Dendritic cell treated with granulocyte-macrophage colony-stimulating factor and Interleukin-4, amounts not matched to agents 40 ng/mL and 50 ng/mL, for 4 days (primary cell): ENCODE data around the gene ZNF579.
"Not testable (repeated sequence)": the region's sequence is repeated elsewhere in the genome, so short reads cannot be mapped to it uniquely, and the experiment has no call there.

Source experiments
- H3K27ac Mint-ChIP-seq: one replicate; pipeline ENCODE4 v1.8.0; 2022; ENCODE audit warnings: mild to moderate bottlenecking, mixed read lengths
- H3K27me3 Mint-ChIP-seq: one replicate; pipeline ENCODE4 v1.8.0; 2022; ENCODE audit warnings: mild to moderate bottlenecking, mixed read lengths
- H3K36me3 Mint-ChIP-seq: one replicate; pipeline ENCODE4 v1.8.0; 2022; ENCODE audit warnings: low read depth, mixed read lengths
- H3K4me1 Mint-ChIP-seq: one replicate; pipeline ENCODE4 v1.8.0; 2022; ENCODE audit warnings: low read depth, mixed read lengths
- H3K4me3 Mint-ChIP-seq: one replicate; pipeline ENCODE4 v1.8.0; 2022; ENCODE audit warnings: mild to moderate bottlenecking, moderate library complexity, mixed read lengths
- H3K9me3 Mint-ChIP-seq: one replicate; pipeline ENCODE4 v1.8.0; 2022; ENCODE audit warnings: mixed read lengths
- intact Hi-C: fragments of 100-400 bp; cut with micrococcal nuclease; formaldehyde crosslinking; loops from one replicate; pipeline ENCODE4 v1.15.0; 2022

Gene ZNF579

DNA sequence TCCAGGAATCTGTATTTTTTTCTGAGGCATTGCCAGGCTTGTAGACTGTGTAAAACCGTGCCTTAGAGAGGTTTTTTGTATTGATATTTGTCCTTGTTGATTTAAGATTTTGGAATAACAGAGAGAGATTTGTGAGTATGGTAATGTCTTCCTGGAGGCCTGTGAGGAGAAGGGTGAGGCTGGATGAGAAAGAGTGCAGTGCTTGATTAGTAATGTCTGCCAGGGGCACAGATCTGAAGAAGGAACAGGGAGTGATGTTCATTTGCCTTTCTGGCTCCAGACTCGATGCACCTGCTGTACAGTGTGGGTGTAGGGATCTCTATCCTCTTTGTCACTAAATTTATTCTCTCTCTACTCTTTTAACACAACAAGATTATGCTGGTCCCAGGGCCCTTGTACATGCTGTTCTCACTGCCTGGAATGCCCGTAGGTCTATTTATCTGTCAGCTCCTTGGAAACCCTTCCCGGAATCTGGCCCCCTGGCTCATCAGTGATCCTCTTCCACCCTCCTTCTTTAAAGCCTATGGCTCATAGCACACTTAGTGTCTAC lies 14.4 kb upstream of the ZNF579 start:
- Mint-ChIP-seq H3K27me3 (peaks cover 2% of the 10 kb centered on the region), H3K9me3 (no peaks in the 10 kb centered on the region), H3K27ac (no peak overlapping the region), H3K36me3 (peaks cover 68% of the 10 kb centered on the region), H3K4me1 (peaks cover 25% of the 10 kb centered on the region), H3K4me3 (no peak overlapping the region)
- intact Hi-C loops: loop anchor here (5.0 kb wide), 2 partner anchors 42 to 78 kb away; no protein-coding TSS in a partner anchor

DNA sequence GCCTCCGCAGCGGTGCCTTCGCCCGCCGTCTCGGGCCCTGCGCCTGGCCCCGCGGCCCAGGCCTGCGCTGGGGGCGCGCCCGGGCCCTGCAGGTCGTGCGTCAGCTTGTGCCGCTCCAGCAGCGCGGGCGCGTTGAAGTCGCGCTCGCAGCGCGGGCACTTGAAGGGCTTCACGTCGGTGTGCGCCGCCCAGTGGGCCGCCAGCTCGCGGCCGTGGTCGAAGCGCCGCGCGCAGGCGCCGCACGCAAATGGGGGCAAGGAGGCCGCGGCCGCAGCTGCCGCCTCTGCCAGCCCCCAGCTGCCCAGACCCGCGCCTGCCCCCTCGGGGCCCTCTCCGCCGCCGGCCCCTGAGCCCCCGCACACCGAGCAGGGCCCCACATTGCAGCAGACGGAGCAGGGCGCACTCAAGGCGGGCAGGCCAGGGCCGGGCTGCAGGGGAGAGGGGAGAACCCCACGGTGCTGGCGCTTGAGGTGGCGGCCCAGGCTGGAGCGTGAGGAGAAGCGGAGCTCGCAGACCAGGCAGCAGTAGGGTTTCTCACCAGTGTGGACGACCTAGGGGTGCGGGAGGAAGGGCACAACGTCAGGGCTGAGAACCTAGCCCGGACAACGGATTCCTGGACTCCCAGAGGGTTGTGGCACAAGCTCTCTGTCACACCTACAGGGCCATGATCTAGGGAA lies 12.6 kb upstream of the ZNF579 start:
- Mint-ChIP-seq H3K27ac (no peak overlapping the region), H3K27me3 (peaks cover 4% of the 10 kb centered on the region), H3K9me3 (no peaks in the 10 kb centered on the region), H3K4me1 (peaks cover 18% of the 10 kb centered on the region), H3K4me3 (no peak overlapping the region), H3K36me3 (peaks cover 61% of the 10 kb centered on the region)
- intact Hi-C loops: no loop called here

DNA sequence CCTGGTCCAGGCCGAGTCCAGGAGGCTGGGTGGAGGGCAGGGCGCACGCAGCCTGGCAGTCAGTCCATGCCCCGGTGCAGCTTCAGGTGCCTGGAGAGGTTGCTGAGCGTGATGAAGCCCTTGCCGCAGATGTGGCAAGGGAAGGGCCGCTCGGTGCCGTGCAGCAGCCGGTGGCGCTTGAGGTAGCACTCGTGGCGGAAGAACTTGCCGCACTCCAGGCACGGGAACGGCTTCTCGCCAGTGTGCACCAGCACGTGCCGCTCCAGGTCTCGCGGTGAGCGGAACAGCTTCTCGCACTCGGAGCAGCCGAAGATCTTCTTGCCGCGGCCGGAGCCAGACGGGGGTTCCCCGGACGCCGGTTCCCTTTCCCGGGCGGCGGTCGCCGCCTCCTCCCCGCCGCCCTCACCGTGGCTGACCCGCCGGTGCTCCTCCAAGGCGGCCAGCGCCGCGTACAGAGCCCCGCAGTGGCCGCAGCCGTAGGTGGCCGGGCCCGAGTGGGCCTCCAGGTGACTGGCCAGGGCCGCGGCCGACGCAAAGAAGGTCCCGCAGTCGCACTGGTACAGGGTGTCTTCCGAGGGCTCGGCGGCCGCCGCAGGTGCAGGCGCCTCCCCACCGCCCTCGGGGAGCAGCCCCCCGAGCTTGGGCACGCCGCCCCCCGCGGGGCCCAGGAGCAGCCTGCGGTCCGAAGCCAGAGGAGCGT lies 11.9 kb upstream of the ZNF579 start:
- peaks cover 54% of the 10 kb centered on the region for H3K36me3 Mint-ChIP-seq
- peaks cover 4% of the 10 kb centered on the region for H3K27me3 Mint-ChIP-seq
- H3K4me1 Mint-ChIP-seq: peaks cover 12% of the 10 kb centered on the region
- no peaks in the 10 kb centered on the region for H3K9me3 Mint-ChIP-seq
- no peak overlapping the region for H3K27ac Mint-ChIP-seq
- H3K4me3 Mint-ChIP-seq: no peak overlapping the region
- intact Hi-C loops: no loop called here

DNA sequence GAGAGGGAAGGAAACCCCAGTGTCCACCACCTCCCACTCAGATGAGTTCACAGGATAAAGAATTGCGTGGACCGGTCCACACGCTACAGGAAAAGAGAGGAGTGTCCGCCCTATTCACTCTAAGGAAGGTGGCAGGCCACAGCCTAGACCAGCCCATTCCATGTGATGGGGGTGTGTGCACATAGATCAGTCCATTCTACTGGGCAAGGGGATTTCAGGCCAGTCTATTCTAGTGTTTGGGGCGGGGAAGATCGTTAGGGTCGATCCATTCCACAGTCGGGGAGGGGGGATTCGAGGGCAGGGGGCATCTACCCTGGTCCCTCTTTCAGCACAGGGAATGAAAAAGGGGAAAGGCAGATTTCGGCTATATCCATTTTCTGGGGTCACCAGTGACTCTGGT lies 10.9 kb upstream of the ZNF579 start:
- intact Hi-C loops: no loop called here
- Mint-ChIP-seq H3K4me3 (no peak overlapping the region), H3K9me3 (no peaks in the 10 kb centered on the region), H3K27me3 (peaks cover 14% of the 10 kb centered on the region), H3K4me1 (peaks cover 21% of the 10 kb centered on the region), H3K27ac (no peak overlapping the region), H3K36me3 (peaks cover 44% of the 10 kb centered on the region)

DNA sequence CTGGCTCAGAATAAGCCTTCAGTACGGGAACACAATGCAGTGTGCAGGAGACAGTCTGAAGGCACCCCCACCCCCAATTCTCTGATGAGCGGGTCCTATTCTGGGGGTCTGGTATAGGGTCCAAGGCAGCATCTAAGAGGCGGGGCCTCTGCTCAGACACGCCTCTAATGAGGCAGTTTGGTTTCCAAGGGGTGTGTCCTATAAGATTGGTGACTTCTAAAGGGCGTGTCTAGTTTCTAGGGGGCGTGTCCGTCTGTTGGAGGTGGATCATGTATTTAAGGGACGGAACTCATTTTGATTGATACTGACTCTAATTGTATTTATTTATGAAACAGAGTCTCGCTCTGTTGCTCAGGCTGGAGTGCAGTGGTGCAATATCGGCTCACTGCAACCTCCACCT lies 10.0 kb upstream of the ZNF579 start:
- Mint-ChIP-seq H3K4me3 (no peak overlapping the region), H3K4me1 (peaks cover 30% of the 10 kb centered on the region), H3K9me3 (no peaks in the 10 kb centered on the region), H3K36me3 (peaks cover 34% of the 10 kb centered on the region), H3K27ac (no peak overlapping the region), H3K27me3 (peaks cover 22% of the 10 kb centered on the region)
- intact Hi-C loops: no loop called here

DNA sequence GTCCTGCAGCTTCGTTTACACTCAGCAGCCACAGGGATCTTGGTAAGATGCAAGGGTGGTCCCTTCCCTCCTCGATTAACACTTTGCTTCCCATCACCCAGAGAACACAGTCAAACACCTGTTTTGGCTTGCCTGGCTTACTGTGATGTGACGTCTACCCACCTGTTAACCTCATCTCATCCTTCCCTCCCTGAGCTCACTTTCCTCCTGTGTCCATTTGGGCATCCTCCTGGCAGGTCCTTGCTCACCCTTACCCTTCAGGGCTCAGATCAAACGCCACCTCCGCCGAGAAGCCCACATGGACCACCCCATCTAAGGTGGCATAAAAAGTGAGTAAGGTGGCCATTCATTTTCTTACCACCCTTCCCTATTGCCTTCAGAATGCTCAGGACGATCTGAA lies 9.5 kb upstream of the ZNF579 start:
- intact Hi-C loops: no loop called here
- Mint-ChIP-seq H3K9me3 (no peaks in the 10 kb centered on the region), H3K27me3 (peaks cover 27% of the 10 kb centered on the region), H3K4me1 (peaks cover 31% of the 10 kb centered on the region), H3K27ac (no peak overlapping the region), H3K36me3 (peaks cover 29% of the 10 kb centered on the region), H3K4me3 (no peak overlapping the region)

DNA sequence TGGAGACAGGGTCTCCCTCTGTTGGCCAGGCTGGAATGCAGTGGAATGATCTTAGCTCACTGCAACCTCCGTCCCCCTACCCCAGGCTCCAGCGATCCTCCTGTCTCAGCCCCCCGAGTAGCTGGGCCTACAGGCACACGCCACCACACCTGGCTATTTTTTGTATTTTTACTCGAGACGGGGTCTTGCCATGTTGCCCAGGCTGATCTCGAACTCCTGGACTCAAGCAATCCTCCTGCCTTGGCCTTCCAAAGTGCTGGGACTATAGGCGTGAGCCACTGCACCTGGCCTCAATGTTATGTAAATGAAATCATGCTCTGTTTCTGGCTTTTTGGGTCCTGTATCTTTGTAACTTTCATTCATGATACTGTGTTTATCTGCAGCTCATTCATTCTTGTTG lies 8.1 kb upstream of the ZNF579 start:
- Mint-ChIP-seq H3K27ac (no peak overlapping the region), H3K4me3 (no peak overlapping the region), H3K27me3 (peaks cover 36% of the 10 kb centered on the region), H3K36me3 (peaks cover 21% of the 10 kb centered on the region), H3K9me3 (no peaks in the 10 kb centered on the region), H3K4me1 (peaks cover 30% of the 10 kb centered on the region)
- intact Hi-C loops: no loop called here

DNA sequence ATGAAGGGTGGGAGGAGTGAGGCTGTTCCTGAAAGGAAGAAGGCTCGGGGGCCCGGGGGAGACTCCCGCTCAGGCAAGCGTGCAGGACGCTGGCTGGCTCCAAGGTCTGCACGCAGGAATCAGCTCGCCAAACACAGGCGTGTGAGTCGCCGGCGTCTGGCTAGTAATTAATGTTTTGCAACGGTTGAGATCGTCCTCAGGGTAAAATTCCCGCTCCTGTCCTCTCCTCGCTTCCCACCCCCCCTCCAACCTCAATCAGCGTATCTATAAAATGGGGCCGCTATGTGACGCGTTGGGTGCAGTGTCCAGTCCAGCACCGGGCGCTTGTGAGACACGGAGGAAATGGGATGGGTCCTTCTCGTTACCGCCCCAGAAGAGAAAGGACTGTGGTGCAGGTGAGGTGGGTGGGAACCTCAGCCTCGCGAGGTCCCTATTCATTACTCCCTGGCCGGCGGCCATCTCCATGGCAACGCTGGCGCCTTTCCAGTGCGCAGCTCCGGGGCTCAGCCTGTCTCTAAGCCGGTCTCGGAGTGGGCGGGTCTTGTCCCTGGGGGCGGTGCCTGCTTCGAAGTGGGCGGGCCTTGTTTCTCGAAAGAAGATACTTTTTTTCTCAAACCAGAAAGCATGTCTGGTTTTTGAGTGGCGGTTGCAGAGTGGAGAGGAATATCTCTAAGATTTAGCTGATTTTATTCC lies 6.5 kb upstream of the ZNF579 start:
- Mint-ChIP-seq H3K27ac (no peak overlapping the region), H3K27me3 (peaks cover 36% of the 10 kb centered on the region), H3K4me1 (peaks cover 30% of the 10 kb centered on the region), H3K4me3 (peak overlapping the region; percentile 67), H3K9me3 (no peaks in the 10 kb centered on the region), H3K36me3 (peaks cover 7% of the 10 kb centered on the region)
- intact Hi-C loops: no loop called here

DNA sequence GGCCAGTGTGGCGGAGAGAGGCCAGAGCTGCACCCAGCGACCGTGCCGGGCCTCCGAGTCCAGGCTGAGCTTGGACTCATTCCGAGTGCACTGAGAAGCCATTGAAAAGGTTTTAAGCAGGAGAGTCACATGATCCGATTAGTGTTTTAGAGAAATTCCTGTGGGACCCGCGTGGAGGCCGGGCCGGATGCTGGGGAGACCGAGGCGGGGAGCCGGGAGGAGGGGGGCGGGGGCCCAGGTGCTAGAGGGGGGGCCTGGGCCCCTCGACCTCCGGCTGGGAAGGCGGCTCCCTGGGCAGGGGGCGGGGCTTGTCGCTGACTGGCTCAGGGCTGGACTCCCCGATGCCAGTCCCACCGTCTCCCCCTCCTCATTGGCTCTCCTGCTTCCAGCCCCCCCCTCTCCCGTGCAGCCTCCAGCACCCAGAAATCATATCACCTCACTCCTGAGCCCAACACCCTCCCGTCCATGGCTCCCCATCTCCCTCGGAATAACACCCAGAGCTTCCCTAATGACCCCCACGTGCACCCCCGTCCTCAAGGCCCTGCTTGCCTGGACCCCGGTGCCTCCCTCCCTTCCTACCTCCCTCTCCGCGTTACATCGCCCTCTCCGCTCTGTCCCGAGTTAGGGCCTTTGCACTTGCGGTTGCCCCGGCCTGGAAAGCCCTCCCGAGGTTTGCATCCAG lies 5.2 kb upstream of the ZNF579 start:
- Mint-ChIP-seq H3K4me3 (peak overlapping the region; percentile 28), H3K36me3 (no peaks in the 10 kb centered on the region), H3K4me1 (peaks cover 30% of the 10 kb centered on the region), H3K9me3 (no peaks in the 10 kb centered on the region), H3K27me3 (peaks cover 36% of the 10 kb centered on the region), H3K27ac (no peak overlapping the region)
- intact Hi-C loops: no loop called here

DNA sequence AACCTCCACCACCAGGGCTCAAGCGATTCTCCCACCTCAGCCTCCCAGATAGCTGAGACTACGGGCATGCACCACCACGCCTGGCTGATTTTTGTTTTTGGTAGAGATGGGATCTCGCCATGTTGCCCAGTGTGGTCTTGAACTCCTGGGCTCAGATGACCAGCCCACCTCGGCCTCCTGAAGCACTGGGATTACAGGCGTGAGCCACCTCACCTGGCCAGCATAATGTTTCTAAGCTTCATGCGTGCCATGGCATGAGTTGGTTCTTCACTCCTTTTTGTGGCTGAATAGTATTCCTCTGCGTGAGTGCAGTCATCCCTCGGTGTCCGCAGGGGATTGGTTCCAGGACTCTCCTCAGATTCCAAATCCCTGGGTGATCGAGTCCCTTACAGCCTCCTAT lies 4.2 kb upstream of the ZNF579 start:
- H3K36me3 Mint-ChIP-seq: peaks cover 4% of the 10 kb centered on the region
- no peak overlapping the region for H3K27ac Mint-ChIP-seq
- peaks cover 33% of the 10 kb centered on the region for H3K4me1 Mint-ChIP-seq
- intact Hi-C loops: no loop called here
- H3K4me3 Mint-ChIP-seq: no peak overlapping the region
- H3K9me3 Mint-ChIP-seq: no peaks in the 10 kb centered on the region
- peaks cover 33% of the 10 kb centered on the region for H3K27me3 Mint-ChIP-seq

DNA sequence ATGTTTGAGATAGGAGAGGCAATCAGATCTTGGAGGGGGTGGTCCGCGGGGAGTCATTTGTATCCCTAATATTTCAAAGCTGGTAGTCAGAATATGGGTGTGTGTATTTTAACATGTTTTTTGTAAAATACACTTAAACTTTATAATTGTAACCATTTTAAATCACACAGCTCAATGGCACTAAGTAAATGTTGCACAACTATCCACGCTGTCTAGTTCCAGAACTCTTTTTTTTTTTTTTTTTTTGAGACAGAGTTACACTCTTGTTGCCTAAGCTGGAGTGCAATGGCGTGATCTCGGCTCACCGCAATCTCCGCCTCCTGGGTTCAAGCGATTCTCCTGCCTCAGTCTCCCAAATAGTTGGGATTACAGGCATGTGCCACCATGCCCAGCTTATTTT lies 3.2 kb upstream of the ZNF579 start:
- peaks cover 39% of the 10 kb centered on the region for H3K4me1 Mint-ChIP-seq
- intact Hi-C loops, H3K27ac Mint-ChIP-seq, H3K9me3 Mint-ChIP-seq, H3K36me3 Mint-ChIP-seq, H3K4me3 Mint-ChIP-seq: not testable (repeated sequence)
- peaks cover 32% of the 10 kb centered on the region for H3K27me3 Mint-ChIP-seq

DNA sequence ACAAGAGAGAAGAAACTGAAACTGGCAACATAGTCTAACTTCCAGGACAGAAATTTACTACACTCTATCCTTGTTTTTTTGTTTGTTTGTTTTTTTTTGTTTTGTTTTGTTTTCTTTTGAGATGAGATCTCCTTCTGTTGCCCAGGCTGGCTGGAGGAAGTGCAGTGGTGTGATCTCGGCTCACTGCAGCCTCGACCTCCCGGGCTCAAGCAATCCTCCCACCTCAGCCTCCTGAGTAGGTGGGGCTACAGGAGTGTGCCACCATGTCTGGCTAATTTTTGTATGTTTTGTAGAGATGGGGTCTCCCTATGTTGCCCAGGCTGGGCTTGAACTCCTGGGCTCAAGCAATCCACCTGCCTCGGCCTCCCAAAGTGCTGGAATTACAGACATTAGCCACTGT lies 1.6 kb upstream of the ZNF579 start:
- H3K27me3 Mint-ChIP-seq: peaks cover 30% of the 10 kb centered on the region
- peaks cover 23% of the 10 kb centered on the region for H3K36me3 Mint-ChIP-seq
- H3K4me3 Mint-ChIP-seq, H3K27ac Mint-ChIP-seq, intact Hi-C loops, H3K9me3 Mint-ChIP-seq: not testable (repeated sequence)
- H3K4me1 Mint-ChIP-seq: peaks cover 37% of the 10 kb centered on the region

DNA sequence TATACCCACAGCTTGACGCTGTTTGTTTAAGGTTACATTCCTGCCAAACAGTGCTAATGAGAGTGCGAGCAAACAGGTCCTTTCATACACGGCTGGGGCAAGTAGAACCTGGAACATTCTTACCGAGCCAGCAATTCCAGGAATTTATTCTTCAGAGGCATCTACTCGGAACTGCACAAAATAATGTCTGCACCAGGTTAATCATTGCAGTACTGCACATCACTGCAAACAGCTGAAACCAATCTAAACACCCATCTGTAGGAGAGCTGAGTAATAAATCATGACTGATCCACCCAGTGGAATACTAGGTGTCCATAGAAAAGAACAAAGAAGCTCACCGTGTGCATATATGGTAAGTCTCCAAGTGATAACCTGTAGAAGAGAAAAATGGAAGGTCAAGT lies 1.2 kb upstream of the ZNF579 start:
- Mint-ChIP-seq H3K9me3 (no peaks in the 10 kb centered on the region), H3K4me1 (peaks cover 33% of the 10 kb centered on the region), H3K36me3 (peaks cover 28% of the 10 kb centered on the region), H3K4me3 (no peak overlapping the region), H3K27ac (no peak overlapping the region), H3K27me3 (peaks cover 26% of the 10 kb centered on the region)
- intact Hi-C loops: no loop called here
